PC-9 (cell line): Measurements from ENCODE around the gene PRUNE2. TPM values are rescaled to one million over a fixed set of nuclear protein-coding genes. Genes with fewer than 3 reads are reported as not detected.

ENCODE experiments used
- BruUV-seq: library from RNA; stranded (reverse); fragments of 400-500 nt; replicated peaks from 2 replicates; lab custom pipeline; 2021; lab: Mats Ljungman, UMichigan
- CTCF ChIA-PET: fragments of 300-600 bp; sonication (Branson Sonifier 250); formaldehyde crosslinking; loops from one replicate; lab custom pipeline; 2022; ENCODE audit warnings: antibody characterized with exemption; lab: Charles Lee
- POLR2A ChIA-PET: fragments of 300-600 bp; sonication (Branson Sonifier 250); formaldehyde crosslinking; loops from one replicate; lab custom pipeline; 2022; ENCODE audit warnings: antibody characterized with exemption; ENCODE audit not compliant: unreplicated experiment; lab: Charles Lee
- DNase-seq, 2 experiments: peaks; one replicate each; pipeline versions ENCODE4 v3.0.0 to v3.0.0-alpha.2; 2015 to 2022; ENCODE audit warnings: mixed read lengths in 1 of 2
- H2AFZ ChIP-seq: fragments of 200-600 bp; sonication (generic); 2 replicates; pipeline ENCODE4 v1.8.1; 2017; ENCODE audit warnings: antibody characterized with exemption
- H3F3A ChIP-seq: fragments of 200-600 bp; sonication (generic); 2 replicates; pipeline ENCODE4 v1.8.1; 2017; ENCODE audit warnings: antibody characterized with exemption, mild to moderate bottlenecking, low read depth; ENCODE audit not compliant: insufficient read depth
- H3K27ac ChIP-seq: fragments of 200-600 bp; sonication (generic); 2 replicates; pipeline ENCODE4 v1.6.1; 2016; ENCODE audit warnings: mixed run types
- H3K27me3 ChIP-seq: fragments of 200-600 bp; sonication (generic); 2 replicates; pipeline ENCODE4 v1.6.1; 2016; ENCODE audit warnings: low read depth, mixed run types; ENCODE audit not compliant: insufficient read depth
- H3K36me3 ChIP-seq: fragments of 200-600 bp; sonication (generic); 2 replicates; pipeline ENCODE4 v1.6.1; 2016; ENCODE audit warnings: low read depth, mixed run types
- H3K4me1 ChIP-seq: fragments of 200-600 bp; sonication (generic); replicated peaks from 2 replicates; pipeline ENCODE4 v1.6.1; 2016; ENCODE audit warnings: mixed run types; ENCODE audit not compliant: insufficient read depth
- H3K4me2 ChIP-seq: fragments of 200-600 bp; sonication (generic); 2 replicates; pipeline ENCODE4 v1.6.1; 2017; ENCODE audit warnings: mixed run types
- H3K4me3 ChIP-seq: fragments of 200-600 bp; sonication (generic); 2 replicates; pipeline ENCODE4 v1.6.1; 2016; ENCODE audit warnings: mixed run types
- H3K79me2 ChIP-seq: fragments of 200-600 bp; sonication (generic); 2 replicates; pipeline ENCODE4 v1.6.1; 2017; ENCODE audit warnings: low read depth, mixed run types
- H3K9me2 ChIP-seq: fragments of 200-600 bp; sonication (generic); 2 replicates; pipeline ENCODE4 v1.8.1; 2017; ENCODE audit warnings: mild to moderate bottlenecking; ENCODE audit not compliant: insufficient read depth
- H3K9me3 ChIP-seq: fragments of 200-600 bp; sonication (generic); 2 replicates; pipeline ENCODE4 v1.8.1; 2016; ENCODE audit warnings: low read depth; ENCODE audit not compliant: insufficient read depth
- H4K20me1 ChIP-seq: fragments of 200-600 bp; sonication (generic); 2 replicates; pipeline ENCODE4 v1.8.1; 2017; ENCODE audit not compliant: insufficient read depth
- CTCF ChIP-seq: fragments of 200-600 bp; sonication (generic); conservative IDR thresholded peaks from 2 replicates; pipeline ENCODE4 v1.6.1; 2017; ENCODE audit warnings: mixed run types, antibody characterized with exemption, mild to moderate bottlenecking, moderate library complexity
- EZH2 ChIP-seq: fragments of 200-600 bp; sonication (generic); IDR thresholded peaks from 2 replicates; pipeline ENCODE4 v1.8.0; 2017; ENCODE audit warnings: antibody characterized with exemption, low read depth
- intact Hi-C: fragments of 100-400 bp; cut with micrococcal nuclease; formaldehyde crosslinking; loops from one replicate; pipeline ENCODE4 v1.10.0; 2022; ENCODE audit not compliant: unreplicated experiment
- total RNA-seq: library from RNA; stranded (reverse); gene quantifications from 2 replicates; pipeline ENCODE4 v1.2.3, GENCODE V29; 2021

PRUNE2 gene
- total RNA-seq, 1 experiment from 2014 or later, result 0.20 TPM

DNA sequence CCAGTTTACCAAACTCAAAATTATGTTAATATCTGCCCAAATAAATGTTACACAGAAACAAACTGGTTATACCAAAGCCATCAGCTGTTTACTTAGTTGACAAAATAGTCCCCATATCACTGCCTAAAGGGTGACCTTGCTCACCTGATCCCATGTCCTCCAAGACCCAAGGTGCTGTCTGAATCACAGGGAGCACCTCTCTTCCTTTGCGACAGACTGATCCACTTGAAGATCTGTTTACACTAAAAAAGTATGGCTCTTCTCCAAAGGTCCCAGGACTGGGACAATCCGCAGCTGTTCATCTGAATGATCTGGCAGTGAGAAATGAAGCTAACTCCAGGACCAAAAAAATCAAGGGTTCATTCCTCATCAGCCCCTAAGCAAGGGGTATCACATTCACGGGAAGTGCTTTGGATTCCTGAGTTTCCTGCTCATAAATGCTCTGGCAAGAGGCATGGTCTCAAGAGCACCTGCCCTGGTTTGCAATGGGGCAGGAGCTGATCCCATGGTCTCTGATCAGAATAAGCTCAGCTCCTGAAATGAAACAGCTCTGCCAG lies 5.0 kb downstream of the PRUNE2 start:
- no peaks in the 10 kb centered on the region for H3K9me3 ChIP-seq
- H3K27ac ChIP-seq, result no peak overlapping the region
- no peak overlapping the region for H2AFZ ChIP-seq
- no peaks in the 10 kb centered on the region for H3K79me2 ChIP-seq
- TF ChIP-seq CTCF, result no peak
- TF ChIP-seq EZH2, result no peak
- BruUV-seq, result no TSS peak
- no peaks in the 10 kb centered on the region for H3F3A ChIP-seq
- H4K20me1 ChIP-seq, result no peaks in the 10 kb centered on the region
- H3K4me3 ChIP-seq, result no peak overlapping the region
- ChIA-PET POLR2A (no interaction called here), CTCF (no interaction called here)
- intact Hi-C loops, result no loop called here
- H3K4me1 ChIP-seq, result no peaks in the 10 kb centered on the region
- H3K36me3 ChIP-seq, result no peaks in the 10 kb centered on the region
- no peaks in the 10 kb centered on the region for H3K9me2 ChIP-seq
- H3K27me3 ChIP-seq, result peaks cover 43% of the 10 kb centered on the region
- H3K4me2 ChIP-seq, result no peak overlapping the region
- DNase-seq, result no peak

DNA sequence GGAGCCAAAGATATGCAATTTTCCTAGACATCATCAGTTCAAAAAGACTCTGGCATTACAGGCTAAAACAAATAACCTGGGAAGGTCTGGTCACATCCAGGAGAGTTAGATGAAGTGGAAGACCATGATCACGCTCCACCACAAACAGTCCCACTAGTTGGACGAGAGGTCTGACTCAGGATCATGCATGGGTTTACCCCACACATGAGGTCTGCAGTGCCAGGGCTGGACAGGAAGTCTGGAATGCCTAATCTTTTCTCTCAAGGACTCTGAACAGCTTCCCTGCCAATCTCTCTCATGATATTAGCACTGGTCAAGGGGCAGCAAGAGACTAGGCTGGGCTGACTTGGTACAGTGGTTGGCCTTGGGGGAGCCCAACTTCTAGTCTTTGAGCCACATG lies 7.1 kb downstream of the PRUNE2 start:
- Histone ChIP-seq H4K20me1 (no peaks in the 10 kb centered on the region), H3K9me2 (no peaks in the 10 kb centered on the region), H3K27ac (no peak overlapping the region), H3K36me3 (no peaks in the 10 kb centered on the region), H3K79me2 (no peaks in the 10 kb centered on the region), H2AFZ (no peak overlapping the region), H3K4me2 (no peak overlapping the region), H3K4me1 (no peaks in the 10 kb centered on the region), H3F3A (no peaks in the 10 kb centered on the region), H3K4me3 (no peak overlapping the region), H3K9me3 (no peaks in the 10 kb centered on the region), H3K27me3 (peaks cover 31% of the 10 kb centered on the region)
- no TSS peak for BruUV-seq
- intact Hi-C loops, result no loop called here
- no peak for DNase-seq
- ChIA-PET CTCF (no interaction called here), POLR2A (no interaction called here)
- TF ChIP-seq CTCF (no peak), EZH2 (no peak)

GRCh38 chr9:76897804-76898525 lies 7.9 kb downstream of the PRUNE2 start:
- no peak for DNase-seq
- no peak for TF ChIP-seq CTCF
- TF ChIP-seq EZH2, result no peak
- Histone ChIP-seq H3K79me2 (no peaks in the 10 kb centered on the region), H3K27ac (no peak overlapping the region), H3K9me2 (no peaks in the 10 kb centered on the region), H3F3A (no peaks in the 10 kb centered on the region), H3K9me3 (no peaks in the 10 kb centered on the region), H3K4me3 (no peak overlapping the region), H3K27me3 (peaks cover 37% of the 10 kb centered on the region), H3K36me3 (no peaks in the 10 kb centered on the region), H3K4me1 (no peaks in the 10 kb centered on the region), H2AFZ (no peak overlapping the region), H4K20me1 (no peaks in the 10 kb centered on the region), H3K4me2 (no peak overlapping the region)
- intact Hi-C loops, result no loop called here
- BruUV-seq, result no TSS peak
- CTCF ChIA-PET, result no interaction called here
- POLR2A ChIA-PET, result no interaction called here
